GM12873 (cell line): Measurements from ENCODE around the gene MKS1.

Experiments
- TF ChIP-seq, protein P1 (sequence below): IDR thresholded peaks from 2 replicates; pipeline ENCODE4 v1.5.1; 2012; ENCODE audit warnings: low read depth, mild to moderate bottlenecking, moderate library complexity, low read length, control low read depth; ENCODE audit not compliant: insufficient read depth; ENCODE audit errors: missing control alignments

Gene MKS1

GRCh38 chr17:58210922-58211321 is 8.1 kb downstream of the MKS1 start:
- TF ChIP-seq, protein P1, sequence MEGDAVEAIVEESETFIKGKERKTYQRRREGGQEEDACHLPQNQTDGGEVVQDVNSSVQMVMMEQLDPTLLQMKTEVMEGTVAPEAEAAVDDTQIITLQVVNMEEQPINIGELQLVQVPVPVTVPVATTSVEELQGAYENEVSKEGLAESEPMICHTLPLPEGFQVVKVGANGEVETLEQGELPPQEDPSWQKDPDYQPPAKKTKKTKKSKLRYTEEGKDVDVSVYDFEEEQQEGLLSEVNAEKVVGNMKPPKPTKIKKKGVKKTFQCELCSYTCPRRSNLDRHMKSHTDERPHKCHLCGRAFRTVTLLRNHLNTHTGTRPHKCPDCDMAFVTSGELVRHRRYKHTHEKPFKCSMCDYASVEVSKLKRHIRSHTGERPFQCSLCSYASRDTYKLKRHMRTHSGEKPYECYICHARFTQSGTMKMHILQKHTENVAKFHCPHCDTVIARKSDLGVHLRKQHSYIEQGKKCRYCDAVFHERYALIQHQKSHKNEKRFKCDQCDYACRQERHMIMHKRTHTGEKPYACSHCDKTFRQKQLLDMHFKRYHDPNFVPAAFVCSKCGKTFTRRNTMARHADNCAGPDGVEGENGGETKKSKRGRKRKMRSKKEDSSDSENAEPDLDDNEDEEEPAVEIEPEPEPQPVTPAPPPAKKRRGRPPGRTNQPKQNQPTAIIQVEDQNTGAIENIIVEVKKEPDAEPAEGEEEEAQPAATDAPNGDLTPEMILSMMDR = peak; percentile 51

DNA sequence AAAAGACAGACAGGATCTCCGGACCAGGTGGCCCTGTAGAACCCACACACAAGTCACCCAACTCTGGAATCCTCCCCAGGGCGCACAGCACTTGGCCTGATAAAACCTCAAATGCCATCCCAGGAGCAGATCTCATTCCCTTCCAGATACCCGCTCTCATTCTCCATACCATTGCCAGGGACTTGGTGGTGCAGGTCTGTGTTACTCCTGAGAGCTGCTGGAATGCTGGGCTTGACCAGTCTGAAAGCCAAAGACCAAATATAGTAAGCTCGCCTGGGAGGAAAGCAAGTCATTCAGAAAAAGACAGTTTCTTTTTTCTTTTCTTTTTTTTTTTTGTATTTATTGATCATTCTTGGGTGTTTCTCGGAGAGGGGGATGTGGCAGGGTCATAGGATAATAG is 10.7 kb downstream of the MKS1 start:
- TF ChIP-seq, protein P1 = no peak

- TF ChIP-seq, protein P1 = no peak
These were observed 11.6 kb downstream of the MKS1 start for GRCh38 chr17:58207451-58207850.

DNA sequence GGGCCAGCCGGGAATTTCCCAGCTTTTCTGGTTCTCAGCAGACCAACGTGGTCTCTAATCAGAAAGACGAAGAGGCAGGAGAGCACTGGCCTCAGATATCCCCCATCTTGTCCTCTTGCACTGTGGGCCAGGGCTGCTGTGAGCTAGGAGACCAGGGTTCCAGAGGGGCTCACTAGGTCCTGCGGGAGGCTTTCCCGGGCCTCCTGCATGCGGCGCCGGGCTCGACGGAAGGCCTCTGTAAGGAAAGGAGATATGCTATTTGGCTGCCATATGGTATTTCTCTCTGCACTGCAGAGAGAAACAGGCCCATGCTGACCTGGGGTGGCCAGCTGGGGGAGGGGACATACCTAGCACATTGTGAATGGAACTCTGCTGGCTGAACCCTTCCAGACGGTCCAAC is 13.1 kb downstream of the MKS1 start:
- TF ChIP-seq, protein P1 = no peak

- TF ChIP-seq, protein P1 = no peak
These were observed 14.3 kb downstream of the MKS1 start for GRCh38 chr17:58204796-58205195.

DNA sequence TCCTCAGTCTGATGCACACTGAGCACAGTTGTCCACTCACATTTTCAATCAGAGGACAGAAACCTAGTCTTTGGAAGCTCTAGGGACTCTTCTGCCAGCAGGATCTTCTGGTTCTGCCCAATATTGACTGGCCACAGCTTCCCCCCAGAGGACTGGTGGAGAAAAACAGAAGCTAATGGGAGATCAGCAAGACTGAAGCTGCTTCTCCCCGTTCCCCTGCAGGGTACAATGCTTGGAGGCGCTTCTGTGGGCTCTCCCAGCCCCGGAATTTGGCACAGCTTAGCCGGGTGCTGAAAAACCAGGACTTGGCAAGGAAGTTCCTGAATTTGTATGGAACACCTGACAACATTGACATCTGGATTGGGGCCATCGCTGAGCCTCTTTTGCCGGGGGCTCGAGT is 16.2 kb downstream of the MKS1 start:
- TF ChIP-seq, protein P1 = no peak

GRCh38 chr17:58200024-58200633 is 18.9 kb downstream of the MKS1 start:
- TF ChIP-seq, protein P1 = peak; percentile 83
